Right lobe of liver (tissue), 4 donors: Measurements from ENCODE around the gene TRMT1L.

Experiments
- CTCF ChIP-seq, 4 donors: fragments of 200-600 bp in 3 of 4; fragments of 450-650 bp in 1 of 4; IDR thresholded peaks; one replicate each; pipeline versions ENCODE4 v1.5.1 to v1.8.0; 2016 to 2022; ENCODE audit warnings: antibody characterized with exemption in 4 of 4, mild to moderate bottlenecking in 2 of 4
- POLR2A ChIP-seq: fragments of 450-650 bp; IDR thresholded peaks from one replicate; pipeline ENCODE4 v1.6.1; 2017; ENCODE audit warnings: antibody characterized with exemption, mild to moderate bottlenecking
- donor health status: DM: no; HTN: no; CAD: no.
- donor health status: DM: no; HTN: no; CAD: no.
- donor health status: DM: no; HTN: yes; CAD: no.

- TF ChIP-seq CTCF (IDR thresholded peaks at IDR 0.05): no peak
- TF ChIP-seq POLR2A: no peak
These were observed 9.4 kb upstream of the TRMT1L start for GRCh38 chr1:185166106-185166505.
